GM21786 (cell line): ENCODE results near the gene OTOS.
A peak's percentile ranks its signal among the peaks of the same experiment; 100 is the strongest.

Experiments used
- ATAC-seq: cut with Tn5 transposase; IDR thresholded peaks from one replicate; pipeline ENCODE4 v1.9.1; 2021; ENCODE audit not compliant: unreplicated experiment

The OTOS gene

GRCh38 chr2:240123821-240124650, 16.4 kb downstream of the OTOS start:
- ATAC-seq, result no peak

GRCh38 chr2:240121675-240122074, 18.8 kb downstream of the OTOS start:
- ATAC-seq, result no peak

DNA sequence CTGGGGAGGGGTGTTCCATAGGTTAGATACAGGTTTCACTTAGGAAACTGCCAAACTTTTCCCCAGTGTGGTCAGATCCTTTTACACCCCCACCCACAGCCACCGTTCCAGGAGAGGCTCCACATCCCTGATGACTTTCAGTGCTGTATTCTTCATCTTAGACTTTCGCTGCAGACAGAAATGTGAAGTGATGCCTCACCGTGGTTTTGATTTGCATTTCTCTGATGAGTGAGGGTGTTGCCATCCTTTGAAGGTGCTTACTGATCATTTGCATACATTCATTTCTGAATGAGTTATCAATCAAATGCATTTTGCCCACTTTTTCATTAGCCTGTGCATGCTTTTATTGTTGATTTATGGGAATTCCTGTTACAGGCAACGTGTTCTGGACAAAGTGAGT, 19.3 kb downstream of the OTOS start:
- peak; percentile 47 for ATAC-seq

GRCh38 chr2:240114233-240114632, 26.2 kb downstream of the OTOS start:
- no peak for ATAC-seq

GRCh38 chr2:240112914-240113690, 27.4 kb downstream of the OTOS start:
- ATAC-seq, result no peak

DNA sequence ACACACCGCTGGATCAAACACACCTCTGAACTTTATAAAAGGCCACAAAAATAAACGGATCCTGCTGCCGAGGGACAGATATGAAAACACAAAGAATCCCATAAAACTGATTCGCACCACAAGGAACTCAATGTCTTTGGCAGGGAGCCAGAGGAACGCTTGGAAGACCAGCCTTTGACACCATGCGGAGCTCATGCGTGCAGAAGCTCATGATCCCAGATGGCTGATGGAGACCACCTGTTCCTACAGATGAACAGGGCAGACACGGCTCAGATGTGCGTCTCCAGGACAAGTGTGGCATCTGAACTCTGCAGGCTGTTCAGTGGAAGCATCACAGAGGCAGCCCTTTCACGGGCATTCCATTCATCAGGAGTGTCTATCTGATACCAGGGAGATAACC, 29.2 kb downstream of the OTOS start:
- ATAC-seq, result no peak

DNA sequence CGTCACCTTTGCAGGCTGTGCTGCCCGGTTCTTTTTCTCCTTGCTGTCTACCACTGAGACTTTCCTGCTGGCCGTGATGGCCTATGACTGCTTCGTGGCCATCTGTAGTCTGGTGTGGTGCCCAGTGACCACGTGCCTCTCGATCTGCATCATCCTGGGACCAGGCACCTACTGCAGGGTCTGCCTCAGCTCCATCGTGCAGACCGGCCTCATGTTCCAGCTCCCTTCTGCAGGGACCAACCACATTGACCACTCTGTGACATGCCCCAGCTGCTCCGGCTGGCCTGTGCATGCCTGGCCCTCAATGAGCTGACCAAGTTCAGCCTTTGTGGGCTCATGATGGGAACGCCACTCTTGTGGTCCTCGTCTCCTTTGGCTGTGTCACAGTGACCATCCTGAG, 31.1 kb downstream of the OTOS start:
- ATAC-seq, result no peak

GRCh38 chr2:240107477-240107796, 33.0 kb downstream of the OTOS start:
- ATAC-seq, result no peak

DNA sequence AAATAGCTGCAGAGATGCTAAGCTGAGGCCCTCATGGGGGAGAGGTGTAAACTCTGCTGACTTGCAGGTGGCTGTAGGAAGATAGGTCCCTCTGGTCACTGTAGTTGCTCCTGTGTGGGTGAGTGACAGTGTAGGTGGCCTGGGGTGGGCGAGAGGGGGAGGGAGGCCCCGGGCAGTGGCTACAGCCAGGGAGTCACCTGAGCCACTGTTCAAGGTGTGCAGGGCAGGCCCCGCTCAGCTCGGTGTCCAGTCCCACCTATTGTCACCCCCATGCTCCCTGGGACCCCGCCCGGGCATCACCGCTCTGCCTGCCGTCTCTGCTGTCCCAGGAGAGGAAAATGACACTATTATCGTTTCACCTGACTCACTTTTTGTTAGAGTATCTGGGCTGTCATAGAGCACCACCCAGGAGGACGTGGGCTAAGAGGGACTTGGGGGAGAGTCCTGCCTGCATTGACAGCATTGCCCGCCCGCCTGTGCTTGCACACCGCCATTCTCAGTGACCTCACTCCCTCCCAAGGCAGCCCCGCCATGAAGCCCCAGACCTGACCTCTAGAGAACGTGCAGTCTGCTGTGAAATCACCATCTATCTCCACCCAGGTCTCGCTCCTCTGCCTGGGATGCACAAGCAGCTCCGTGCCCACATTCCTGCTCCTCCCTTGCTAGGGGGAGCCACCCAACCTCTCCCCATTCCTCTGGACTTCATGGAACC, 33.5 kb downstream of the OTOS start:
- no peak for ATAC-seq

DNA sequence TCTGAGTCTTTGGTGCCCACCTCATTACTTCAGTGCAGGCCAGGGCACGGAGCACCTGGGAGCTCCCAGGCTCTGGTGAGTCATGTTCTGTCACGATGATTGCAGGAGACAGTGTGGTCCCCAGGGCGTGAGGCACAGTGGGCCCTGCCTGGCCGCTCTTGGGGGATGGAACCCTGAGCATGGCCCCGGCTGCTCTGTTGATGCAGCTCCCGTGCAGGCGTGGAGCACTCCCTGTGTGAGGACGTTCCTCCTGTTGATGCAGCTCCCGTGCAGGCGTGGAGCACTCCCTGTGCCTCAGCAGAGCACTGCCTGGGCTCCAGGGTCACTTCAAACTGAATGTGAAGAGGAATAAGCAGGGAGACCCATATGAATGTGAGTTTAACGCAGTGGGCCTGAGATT, 34.5 kb downstream of the OTOS start:
- no peak for ATAC-seq

- no peak for ATAC-seq
These were observed 37.3 kb downstream of the OTOS start for GRCh38 chr2:240103136-240103535.

DNA sequence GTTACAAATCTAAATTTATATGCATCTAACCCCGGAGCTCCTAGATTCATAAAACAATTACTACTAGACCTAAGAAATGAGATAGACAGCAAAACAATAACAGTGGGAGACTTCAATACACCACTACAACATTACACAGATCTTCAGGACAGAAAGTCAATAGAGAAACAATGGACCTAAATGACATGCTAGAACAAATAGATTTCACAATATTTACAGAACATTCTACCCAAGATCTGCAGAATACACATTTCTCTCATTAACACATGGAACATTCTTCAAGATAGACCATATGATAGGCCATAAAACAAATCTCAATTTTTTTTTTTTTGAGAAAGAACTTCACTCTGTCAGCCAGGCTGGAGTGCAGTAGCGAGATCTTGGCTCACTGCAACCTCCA, 42.1 kb downstream of the OTOS start:
- no peak for ATAC-seq

DNA sequence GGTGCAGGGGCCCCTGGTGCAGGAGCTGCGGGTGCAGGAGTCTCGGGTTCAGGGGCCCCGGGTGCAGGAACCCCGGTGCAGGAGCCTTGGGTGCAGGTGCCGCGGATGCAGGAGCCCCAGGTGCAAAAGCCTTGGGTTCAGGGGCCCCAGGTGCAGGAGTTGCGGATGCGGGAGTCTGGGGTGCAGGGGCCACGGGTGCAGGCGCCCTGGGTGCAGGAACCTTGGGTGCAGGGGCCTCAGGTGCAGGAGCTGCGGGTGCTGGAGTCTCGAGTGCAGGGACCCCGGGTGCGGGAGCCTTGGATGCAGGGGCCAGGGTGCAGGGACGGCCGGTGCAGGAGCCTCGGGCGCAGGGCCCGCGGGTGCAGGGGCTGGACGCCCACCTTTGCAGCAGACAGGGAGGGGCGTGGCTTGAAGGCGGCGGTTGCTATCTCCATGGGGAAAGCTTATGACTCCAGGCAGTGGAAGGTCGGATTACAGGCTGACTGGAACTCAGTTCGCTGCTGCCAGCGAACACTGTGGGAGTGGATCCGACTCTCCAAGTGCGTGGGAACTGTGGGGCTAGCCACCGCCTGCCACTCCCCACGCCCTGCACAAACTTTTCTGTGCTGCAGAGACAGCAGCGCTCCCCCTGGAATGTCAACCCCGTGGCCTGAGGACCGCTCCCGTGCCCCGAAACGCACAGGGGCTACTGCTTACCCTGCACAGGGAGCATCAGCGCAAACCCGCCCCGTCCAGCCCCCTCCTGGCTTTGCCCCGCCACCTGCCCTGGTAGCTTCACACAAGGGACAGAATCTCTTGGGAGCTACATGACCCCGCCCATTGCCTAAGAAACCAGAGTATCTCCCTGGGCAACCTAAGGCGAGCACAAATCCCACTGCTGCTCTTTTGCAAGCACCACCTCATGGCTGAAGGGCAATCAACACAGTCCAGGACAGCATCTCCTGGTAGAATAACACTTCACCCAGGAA, 44.6 kb downstream of the OTOS start:
- no peak for ATAC-seq

DNA sequence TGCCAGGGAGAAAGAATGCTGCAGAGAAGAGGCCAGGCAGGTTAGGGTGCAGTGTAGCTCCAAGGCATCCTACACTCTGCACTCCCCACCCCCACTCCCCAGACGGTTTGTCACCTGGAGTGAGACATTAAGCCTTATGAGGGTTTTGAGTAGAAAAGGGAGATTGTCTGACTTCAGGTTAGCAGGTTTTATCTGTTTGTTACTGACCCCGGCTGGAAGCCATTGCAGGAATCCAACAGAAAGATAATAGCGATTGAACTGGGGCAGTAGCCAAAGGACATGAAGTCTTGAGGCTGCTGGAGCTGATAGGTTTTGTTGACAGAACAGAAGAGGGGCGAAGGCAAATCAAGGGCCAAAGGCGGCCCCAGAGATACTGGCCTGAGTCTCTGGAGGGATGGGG, 51.2 kb downstream of the OTOS start:
- no peak for ATAC-seq
